AG04450 (cell line): ENCODE results near the gene LIPG. TPM values are rescaled to one million over a fixed set of nuclear protein-coding genes. Genes with fewer than 3 reads are reported as not detected.
"Not testable (repeated sequence)": the region's sequence is repeated elsewhere in the genome, so short reads cannot be mapped to it uniquely, and the experiment has no call there.

Source experiments
- CTCF ChIA-PET: fragments of 300-600, 350-600 bp; formaldehyde crosslinking; extraction: SDS; loops from one replicate; lab custom pipeline; 2022; ENCODE audit warnings: antibody characterized with exemption, inconsistent platforms; lab: Charles Lee
- POLR2A ChIA-PET: fragments of 350-600 bp; formaldehyde crosslinking; extraction: SDS; loops from one replicate; lab custom pipeline; 2021; ENCODE audit warnings: antibody characterized with exemption, inconsistent platforms; lab: Yijun Ruan, JAX
- DNase-seq: peaks from one replicate; pipeline ENCODE4 v3.0.0-alpha.2; 2011; ENCODE audit warnings: low read depth, low spot score
- H3K27ac ChIP-seq: one replicate; pipeline ENCODE4 v1.5.1; 2012; ENCODE audit warnings: low read depth, low read length, control low read depth
- H3K27me3 ChIP-seq: one replicate; pipeline ENCODE4 v1.6.0; 2012; ENCODE audit warnings: low read length; ENCODE audit not compliant: control insufficient read depth, insufficient read depth
- H3K4me3 ChIP-seq: 2 replicates; pipeline ENCODE4 v1.5.1; 2011; ENCODE audit warnings: mild to moderate bottlenecking, low read depth, low read length, control low read depth
- H3K9me3 ChIP-seq: 2 replicates; pipeline ENCODE4 v1.5.1; 2012; ENCODE audit warnings: low read length; ENCODE audit not compliant: control insufficient read depth, insufficient read depth
- CTCF ChIP-seq: IDR thresholded peaks from 2 replicates; pipeline ENCODE4 v1.5.1; 2011; ENCODE audit warnings: low read depth, low read length, control low read depth, inconsistent platforms
- polyA plus RNA-seq: library from polyadenylated mRNA; depleted of rRNA; stranded (reverse); fragments of >200 nt; gene quantifications from 2 replicates; pipeline ENCODE4 v1.2.3, GENCODE V29; 2011

The LIPG gene
- polyA plus RNA-seq, 1 experiment = 0.19 TPM

GRCh38 chr18:49517483-49517882 lies 44.4 kb upstream of the LIPG start:
- no peak for TF ChIP-seq CTCF
- no peaks in the 10 kb centered on the region for H3K27me3 ChIP-seq
- no peak overlapping the region for H3K27ac ChIP-seq
- CTCF ChIA-PET = interaction anchor here (4.6 kb wide), 1 partner anchor 341 kb away, joined by 46 read pairs; no protein-coding TSS in a partner anchor
- DNase-seq = no peak
- H3K4me3 ChIP-seq = no peak overlapping the region
- H3K9me3 ChIP-seq = no peaks in the 10 kb centered on the region
- POLR2A ChIA-PET = no interaction called here

- POLR2A ChIA-PET = no interaction called here
- Histone ChIP-seq H3K9me3 (no peaks in the 10 kb centered on the region), H3K4me3 (no peak overlapping the region), H3K27me3 (no peaks in the 10 kb centered on the region), H3K27ac (no peak overlapping the region)
- TF ChIP-seq CTCF = no peak
- CTCF ChIA-PET = interaction anchor here (0.7 to 2.0 kb wide), 3 partner anchors 9 to 246 kb away, joined by 3 to 15 read pairs (median 4); no protein-coding TSS in a partner anchor
- DNase-seq = no peak
Observed at GRCh38 chr18:49519101-49519971, 42.5 kb upstream of the LIPG start.

- Histone ChIP-seq H3K27ac (no peak overlapping the region), H3K9me3 (no peaks in the 10 kb centered on the region), H3K4me3 (no peak overlapping the region), H3K27me3 (no peaks in the 10 kb centered on the region)
- ChIA-PET POLR2A (interaction anchor here (0.6 kb wide), 1 partner anchor 17 kb away, joined by 8 read pairs; no protein-coding TSS in a partner anchor), CTCF (interaction anchor here (1.6 kb wide), 1 partner anchor 12 kb away, joined by 4 read pairs; no protein-coding TSS in a partner anchor)
- TF ChIP-seq CTCF = no peak
- DNase-seq = no peak
Observed at GRCh38 chr18:49520661-49521145, 41.2 kb upstream of the LIPG start.

- no peak overlapping the region for H3K27ac ChIP-seq
- no peak overlapping the region for H3K4me3 ChIP-seq
- TF ChIP-seq CTCF = no peak
- H3K27me3 ChIP-seq = no peaks in the 10 kb centered on the region
- CTCF ChIA-PET = no interaction called here
- POLR2A ChIA-PET = interaction anchor here (0.6 kb wide), 1 partner anchor 17 kb away, joined by 8 read pairs; no protein-coding TSS in a partner anchor
- no peak for DNase-seq
- H3K9me3 ChIP-seq = no peaks in the 10 kb centered on the region
Observed at GRCh38 chr18:49521216-49521835, 40.5 kb upstream of the LIPG start.

GRCh38 chr18:49523580-49524093 lies 38.2 kb upstream of the LIPG start:
- H3K27me3 ChIP-seq, H3K27ac ChIP-seq, H3K9me3 ChIP-seq, DNase-seq, H3K4me3 ChIP-seq, POLR2A ChIA-PET: not testable (repeated sequence)
- CTCF ChIA-PET = interaction anchor here (0.6 to 3.0 kb wide), 3 partner anchors 14 to 261 kb away, joined by 3 to 21 read pairs (median 3); no protein-coding TSS in a partner anchor
